NT2/D1 (cell line): Measurements from ENCODE around the gene IPO7.
"Not testable (repeated sequence)": the region's sequence is repeated elsewhere in the genome, so short reads cannot be mapped to it uniquely, and the experiment has no call there.

Source experiments
- DNase-seq: peaks from one replicate; pipeline ENCODE4 v3.0.0-alpha.2; 2011; ENCODE audit warnings: low read depth, low spot score
- H3K27me3 ChIP-seq: 2 replicates; pipeline ENCODE4 v1.6.0; 2011; ENCODE audit warnings: mild to moderate bottlenecking; ENCODE audit not compliant: insufficient read length, insufficient read depth
- H3K36me3 ChIP-seq: 2 replicates; pipeline ENCODE4 v1.6.1; 2011; ENCODE audit warnings: mild to moderate bottlenecking, low read length, mixed read lengths; ENCODE audit not compliant: insufficient read depth, insufficient read length
- H3K4me1 ChIP-seq: 2 replicates; pipeline ENCODE4 v1.5.1; 2011; ENCODE audit not compliant: insufficient read depth, insufficient read length
- H3K4me3 ChIP-seq: 2 replicates; pipeline ENCODE4 v1.5.1; 2011; ENCODE audit warnings: low read depth; ENCODE audit not compliant: insufficient read length
- H3K9ac ChIP-seq: 2 replicates; pipeline ENCODE4 v1.6.0; 2011; ENCODE audit warnings: low read depth; ENCODE audit not compliant: insufficient read length
- H3K9me3 ChIP-seq: 2 replicates; pipeline ENCODE4 v1.5.1; 2011; ENCODE audit warnings: mild to moderate bottlenecking, low read length; ENCODE audit not compliant: insufficient read depth
- SUZ12 ChIP-seq: IDR thresholded peaks from 2 replicates; pipeline ENCODE4 v1.6.1; 2011; ENCODE audit not compliant: insufficient read length, insufficient read depth; ENCODE audit errors: extremely low read depth
- YY1 ChIP-seq: IDR thresholded peaks from 2 replicates; pipeline ENCODE4 v1.6.1; 2011; ENCODE audit not compliant: insufficient read length, insufficient read depth
- ZNF274 ChIP-seq: IDR thresholded peaks from 2 replicates; pipeline ENCODE4 v1.6.1; 2011; ENCODE audit warnings: mild to moderate bottlenecking, low read depth, low read length

IPO7 gene

GRCh38 chr11:9428706-9429105, 44.3 kb downstream of the IPO7 start:
- no peaks in the 10 kb centered on the region for H3K9me3 ChIP-seq
- no peak overlapping the region for H3K9ac ChIP-seq
- peaks cover 95% of the 10 kb centered on the region for H3K36me3 ChIP-seq
- no peak for DNase-seq
- H3K27me3 ChIP-seq: no peaks in the 10 kb centered on the region
- H3K4me1 ChIP-seq: no peaks in the 10 kb centered on the region
- TF ChIP-seq SUZ12: no peak
- TF ChIP-seq YY1: no peak
- no peak for TF ChIP-seq ZNF274
- no peak overlapping the region for H3K4me3 ChIP-seq

- DNase-seq: no peak
Measured at GRCh38 chr11:9438611-9439010, 54.2 kb downstream of the IPO7 start.

GRCh38 chr11:9446230-9446629, 61.8 kb downstream of the IPO7 start:
- Histone ChIP-seq H3K9me3 (peaks cover 1% of the 10 kb centered on the region; the same call in 1 of the 2 replicates), H3K4me1 (no peaks in the 10 kb centered on the region), H3K27me3 (no peaks in the 10 kb centered on the region), H3K4me3 (no peak overlapping the region), H3K9ac (no peak overlapping the region), H3K36me3 (peaks cover 63% of the 10 kb centered on the region)
- no peak for DNase-seq
- TF ChIP-seq YY1 (no peak), SUZ12 (no peak), ZNF274 (no peak)

More at GRCh38 chr11:9438611-9439010, 54.2 kb downstream of the IPO7 start:
- H3K4me1 ChIP-seq: no peaks in the 10 kb centered on the region
- peaks cover 92% of the 10 kb centered on the region for H3K36me3 ChIP-seq
- no peak overlapping the region for H3K9ac ChIP-seq
- H3K4me3 ChIP-seq: no peak overlapping the region
- H3K9me3 ChIP-seq: no peaks in the 10 kb centered on the region
- TF ChIP-seq YY1: no peak
- no peak for TF ChIP-seq ZNF274
- TF ChIP-seq SUZ12: no peak
- no peaks in the 10 kb centered on the region for H3K27me3 ChIP-seq

DNA sequence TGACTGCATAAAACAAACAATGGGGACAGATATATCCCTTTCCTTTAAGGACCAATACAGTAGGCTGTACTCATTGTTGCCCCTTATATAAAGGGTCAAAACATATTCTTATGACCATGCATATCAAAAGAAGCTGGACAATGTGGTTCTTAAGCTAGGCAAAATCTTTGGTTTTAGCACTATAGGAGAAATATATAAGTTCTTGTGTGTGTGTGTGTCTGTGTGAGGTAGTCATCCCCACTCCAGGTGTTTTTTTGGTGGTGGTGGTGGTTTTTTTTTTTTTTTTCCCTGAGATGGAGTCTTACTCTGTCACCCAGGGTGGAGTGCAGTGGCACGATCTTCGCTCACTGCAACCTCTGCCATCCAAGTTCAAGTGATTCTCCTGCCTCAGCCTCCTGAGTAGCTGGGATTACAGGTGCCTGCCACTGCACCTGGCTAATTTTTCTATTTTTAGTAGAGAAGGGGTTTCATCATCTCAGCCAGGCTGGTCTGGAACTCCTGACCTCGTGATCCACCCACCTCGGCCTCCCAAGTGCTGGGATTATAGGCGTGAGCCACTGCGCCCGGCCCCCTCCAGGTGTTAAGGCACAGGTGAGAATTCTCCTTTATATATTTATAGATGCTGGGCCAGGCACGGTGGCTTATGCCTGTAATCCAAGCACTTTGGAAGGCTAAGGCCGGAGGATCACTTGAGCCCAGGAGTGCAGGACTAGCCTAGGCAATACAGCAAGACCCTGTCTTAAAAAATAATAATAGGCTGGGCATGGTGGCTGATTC, 64.3 kb downstream of the IPO7 start:
- H3K4me1 ChIP-seq: no peaks in the 10 kb centered on the region
- TF ChIP-seq YY1 (no peak), SUZ12 (no peak), ZNF274 (no peak)
- H3K4me3 ChIP-seq: no peak overlapping the region
- DNase-seq: no peak
- H3K9ac ChIP-seq: no peak overlapping the region
- peaks cover 10% of the 10 kb centered on the region for H3K9me3 ChIP-seq
- peaks cover 41% of the 10 kb centered on the region for H3K36me3 ChIP-seq
- H3K27me3 ChIP-seq: no peaks in the 10 kb centered on the region

GRCh38 chr11:9452023-9452422, 67.6 kb downstream of the IPO7 start:
- not testable (repeated sequence) for H3K27me3 ChIP-seq, H3K4me3 ChIP-seq, H3K9ac ChIP-seq, H3K4me1 ChIP-seq, H3K9me3 ChIP-seq
- peaks cover 11% of the 10 kb centered on the region for H3K36me3 ChIP-seq
- DNase-seq: peak; percentile 25

DNA sequence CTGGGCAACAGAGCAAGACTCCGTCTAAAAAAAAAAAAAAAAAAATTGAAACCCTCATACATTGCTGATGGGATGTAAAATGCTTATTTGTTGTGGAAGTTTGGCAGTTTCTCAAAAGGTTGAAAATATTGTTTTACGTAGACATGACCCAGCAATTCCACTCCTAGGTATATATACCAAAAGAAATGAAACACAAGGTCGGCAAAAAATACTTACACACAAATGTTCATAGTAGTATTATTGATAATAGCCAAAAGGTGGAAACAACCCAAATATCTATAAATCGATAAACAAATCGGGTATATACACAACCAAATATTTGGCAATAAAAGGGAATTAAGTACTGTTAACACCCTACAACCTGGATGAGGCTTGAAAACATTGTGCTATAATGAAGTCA, 71.3 kb downstream of the IPO7 start:
- H3K27me3 ChIP-seq: no peaks in the 10 kb centered on the region
- H3K36me3 ChIP-seq: no peaks in the 10 kb centered on the region
- H3K4me1 ChIP-seq: no peaks in the 10 kb centered on the region
- peaks cover 10% of the 10 kb centered on the region for H3K9me3 ChIP-seq
- H3K4me3 ChIP-seq: no peak overlapping the region
- no peak for DNase-seq
- no peak overlapping the region for H3K9ac ChIP-seq
- TF ChIP-seq SUZ12 (no peak), YY1 (no peak), ZNF274 (no peak)

- peak; percentile 38 for DNase-seq
Measured at GRCh38 chr11:9459667-9460321, 75.3 kb downstream of the IPO7 start.

More at GRCh38 chr11:9459667-9460321, 75.3 kb downstream of the IPO7 start:
- H3K36me3 ChIP-seq: no peaks in the 10 kb centered on the region
- H3K9me3 ChIP-seq: no peaks in the 10 kb centered on the region
- H3K4me3 ChIP-seq: peak overlapping the region; percentile 86
- H3K27me3 ChIP-seq: no peaks in the 10 kb centered on the region
- H3K4me1 ChIP-seq: no peaks in the 10 kb centered on the region
- TF ChIP-seq SUZ12: no peak
- TF ChIP-seq ZNF274: no peak
- TF ChIP-seq YY1: no peak
- peak overlapping the region; percentile 98 for H3K9ac ChIP-seq
